DND-41 (cell line): ENCODE data around the gene ADAMTS9.

Experiments
- EZH2 ChIP-seq: IDR thresholded peaks from 3 replicates; pipeline ENCODE4 v1.6.1; 2012; ENCODE audit warnings: borderline replicate concordance, low read depth, mild to moderate bottlenecking, moderate library complexity, low read length, inconsistent platforms; ENCODE audit not compliant: severe bottlenecking
- TF ChIP-seq, protein P1 (sequence below): IDR thresholded peaks from 2 replicates; pipeline ENCODE4 v1.5.1; 2012; ENCODE audit warnings: borderline replicate concordance, low read length, moderate library complexity, mild to moderate bottlenecking; ENCODE audit not compliant: poor library complexity, severe bottlenecking; ENCODE audit errors: extremely low read depth

- TF ChIP-seq, protein P1, sequence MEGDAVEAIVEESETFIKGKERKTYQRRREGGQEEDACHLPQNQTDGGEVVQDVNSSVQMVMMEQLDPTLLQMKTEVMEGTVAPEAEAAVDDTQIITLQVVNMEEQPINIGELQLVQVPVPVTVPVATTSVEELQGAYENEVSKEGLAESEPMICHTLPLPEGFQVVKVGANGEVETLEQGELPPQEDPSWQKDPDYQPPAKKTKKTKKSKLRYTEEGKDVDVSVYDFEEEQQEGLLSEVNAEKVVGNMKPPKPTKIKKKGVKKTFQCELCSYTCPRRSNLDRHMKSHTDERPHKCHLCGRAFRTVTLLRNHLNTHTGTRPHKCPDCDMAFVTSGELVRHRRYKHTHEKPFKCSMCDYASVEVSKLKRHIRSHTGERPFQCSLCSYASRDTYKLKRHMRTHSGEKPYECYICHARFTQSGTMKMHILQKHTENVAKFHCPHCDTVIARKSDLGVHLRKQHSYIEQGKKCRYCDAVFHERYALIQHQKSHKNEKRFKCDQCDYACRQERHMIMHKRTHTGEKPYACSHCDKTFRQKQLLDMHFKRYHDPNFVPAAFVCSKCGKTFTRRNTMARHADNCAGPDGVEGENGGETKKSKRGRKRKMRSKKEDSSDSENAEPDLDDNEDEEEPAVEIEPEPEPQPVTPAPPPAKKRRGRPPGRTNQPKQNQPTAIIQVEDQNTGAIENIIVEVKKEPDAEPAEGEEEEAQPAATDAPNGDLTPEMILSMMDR, result no peak
- TF ChIP-seq EZH2, result no peak
Measured at GRCh38 chr3:64559588-64559987, 128.2 kb downstream of the ADAMTS9 start.
